Natural killer cell (primary cell): ENCODE data around the gene CCDC136. TPM values are rescaled to one million over a fixed set of nuclear protein-coding genes. Genes with fewer than 3 reads are reported as not detected.
A peak's percentile ranks its signal among the peaks of the same experiment; 100 is the strongest.

ENCODE experiments used
- ATAC-seq, 3 donors: fragments of 150-1000 bp in 2 of 3; fragments of 200-7000 bp in 1 of 3; cut with Tn5 transposase; 1 replicate in 1 of 3; 2 replicates in 2 of 3; pipeline ENCODE4 v1.10.0; 2021; ENCODE audit warnings: mild to moderate bottlenecking in 2 of 3, moderate library complexity in 2 of 3
- DNase-seq, 2 donors: peaks; one replicate each; pipeline versions ENCODE4 v3.0.0 to v3.0.0-alpha.2; 2013 to 2021; ENCODE audit warnings: mixed read lengths in 1 of 2
- H3K27ac ChIP-seq: one replicate; pipeline ENCODE4 v1.5.1; 2013; ENCODE audit warnings: mild to moderate bottlenecking, low read length
- H3K27me3 ChIP-seq: one replicate; pipeline ENCODE4 v1.6.1; 2013; ENCODE audit warnings: low read length; ENCODE audit not compliant: control insufficient read depth, insufficient read depth
- H3K36me3 ChIP-seq: one replicate; pipeline ENCODE4 v1.6.1; 2013; ENCODE audit warnings: low read length; ENCODE audit not compliant: control insufficient read depth, insufficient read depth
- H3K4me1 ChIP-seq: one replicate; pipeline ENCODE4 v1.6.1; 2013; ENCODE audit warnings: low read length; ENCODE audit not compliant: control insufficient read depth, insufficient read depth
- H3K4me3 ChIP-seq: one replicate; pipeline ENCODE4 v1.5.1; 2013; ENCODE audit warnings: low read length
- H3K9me3 ChIP-seq: one replicate; pipeline ENCODE4 v1.6.1; 2013; ENCODE audit warnings: low read length; ENCODE audit not compliant: control insufficient read depth, insufficient read depth
- H3K27ac Mint-ChIP-seq, 2 donors: one replicate each; pipeline ENCODE4 v1.8.0; 2022; ENCODE audit warnings: mild to moderate bottlenecking in 2 of 2, mixed read lengths in 2 of 2, moderate library complexity in 1 of 2
- H3K27me3 Mint-ChIP-seq, 2 donors: one replicate each; pipeline ENCODE4 v1.8.0; 2022; ENCODE audit warnings: low read depth in 2 of 2, mixed read lengths in 2 of 2
- H3K36me3 Mint-ChIP-seq: one replicate; pipeline ENCODE4 v1.8.0; 2022; ENCODE audit warnings: mixed read lengths
- H3K4me1 Mint-ChIP-seq, 2 donors: one replicate each; pipeline ENCODE4 v1.8.0; 2022; ENCODE audit warnings: mixed read lengths in 2 of 2
- H3K4me3 Mint-ChIP-seq: one replicate; pipeline ENCODE4 v1.8.0; 2022; ENCODE audit warnings: mild to moderate bottlenecking, moderate library complexity, mixed read lengths
- H3K9me3 Mint-ChIP-seq, 2 donors: one replicate each; pipeline ENCODE4 v1.8.0; 2022; ENCODE audit warnings: mixed read lengths in 2 of 2
- CTCF ChIP-seq: fragments of 200-600 bp; IDR thresholded peaks from one replicate; pipeline ENCODE4 v1.8.0; 2022; ENCODE audit warnings: antibody characterized with exemption
- WGBS: methylation state at CpG from one replicate; pipeline ENCODE4 v1.1.7; 2013; ENCODE audit warnings: missing lambda C conversion rate; ENCODE audit not compliant: insufficient coverage; 5-methylcytosine and 5-hydroxymethylcytosine counted together
- intact Hi-C: fragments of 100-400 bp; cut with micrococcal nuclease; formaldehyde crosslinking; loops from one replicate; pipeline ENCODE4 v1.14.2; 2022
- total RNA-seq, 4 donors: library from RNA; stranded (reverse); fragments of 120-200 nt in 1 of 4; gene quantifications; one replicate each; pipeline versions ENCODE4 v1.2.3 to v1.2.4, GENCODE V29; 2013 to 2022

The CCDC136 gene
- total RNA-seq, 3 donors from 2014 or later (not counting 1 experiment from before 2014, with no cell fraction given): 10.9 to 17.5 (median 13.2) TPM

- Histone ChIP-seq H3K9me3 (no peaks in the 10 kb centered on the region), H3K36me3 (no peaks in the 10 kb centered on the region), H3K4me3 (no peak overlapping the region), H3K4me1 (peaks cover 22% of the 10 kb centered on the region), H3K27me3 (peaks cover 25% of the 10 kb centered on the region), H3K27ac (no peak overlapping the region)
- Mint-ChIP-seq H3K27ac (no peak overlapping the region), H3K27me3 (peaks cover 0 to 37% of the 10 kb centered on the region in 2 donors), H3K36me3 (no peaks in the 10 kb centered on the region), H3K9me3 (no peaks in the 10 kb centered on the region), H3K4me1 (peaks cover 0 to 20% of the 10 kb centered on the region in 2 donors), H3K4me3 (peak overlapping the region; percentile 40)
- 21% methylated on average over 13 of the region's 13 CpGs for WGBS
- ATAC-seq (no peak), DNase-seq (no peak)
- no peak for TF ChIP-seq CTCF
- intact Hi-C loops: no loop called here
These were observed 37.8 kb downstream of the CCDC136 start for GRCh38 chr7:128829391-128830166.

GRCh38 chr7:128830231-128831177 is 38.7 kb downstream of the CCDC136 start, which contains the start of gene FLNC:
TSS of gene FLNC (plus strand) at chr7:128830406. CDS start at chr7:128830638, 232 bp downstream.
- no peaks in the 10 kb centered on the region for H3K36me3 Mint-ChIP-seq
- Histone ChIP-seq H3K4me3 (peak within 1 kb of the TSS; percentile 3), H3K27me3 (peaks cover 25% of the 10 kb centered on the region), H3K36me3 (no peaks in the 10 kb centered on the region), H3K9me3 (no peaks in the 10 kb centered on the region), H3K4me1 (peaks cover 22% of the 10 kb centered on the region), H3K27ac (no peak within 1 kb of the TSS)
- no peaks in the 10 kb centered on the region for H3K9me3 Mint-ChIP-seq
- peaks cover 0 to 20% of the 10 kb centered on the region in 2 donors for H3K4me1 Mint-ChIP-seq
- TF ChIP-seq CTCF: no peak
- H3K4me3 Mint-ChIP-seq: peak within 1 kb of the TSS; percentile 88
- H3K27me3 Mint-ChIP-seq: peaks cover 0 to 37% of the 10 kb centered on the region in 2 donors
- DNase-seq (peak in 1 of 2 donors; percentile 57), ATAC-seq (peak; percentile 23 to 71 (median 68))
- intact Hi-C loops: no loop called here
- 2% methylated on average over 109 of the region's 109 CpGs for WGBS
- no peak within 1 kb of the TSS for H3K27ac Mint-ChIP-seq

- Mint-ChIP-seq H3K9me3 (no peaks in the 10 kb centered on the region), H3K36me3 (no peaks in the 10 kb centered on the region), H3K4me3 (peak overlapping the region; percentile 61), H3K4me1 (peaks cover 0 to 20% of the 10 kb centered on the region in 2 donors), H3K27me3 (peaks cover 0 to 37% of the 10 kb centered on the region in 2 donors), H3K27ac (no peak overlapping the region)
- no peaks in the 10 kb centered on the region for H3K9me3 ChIP-seq
- intact Hi-C loops: no loop called here
- H3K36me3 ChIP-seq: no peaks in the 10 kb centered on the region
- H3K4me3 ChIP-seq: no peak overlapping the region
- WGBS: 9% methylated on average over 33 of the region's 33 CpGs
- ATAC-seq (peak in 2 of 3 donors; percentile 16 to 30), DNase-seq (peak in 1 of 2 donors; percentile 21)
- H3K27me3 ChIP-seq: peaks cover 25% of the 10 kb centered on the region
- H3K27ac ChIP-seq: no peak overlapping the region
- TF ChIP-seq CTCF: no peak
- H3K4me1 ChIP-seq: peaks cover 22% of the 10 kb centered on the region
These were observed 39.6 kb downstream of the CCDC136 start for GRCh38 chr7:128831178-128831993.
